ENCODE measurements around the gene CABP4. TPM values are rescaled to one million over a fixed set of nuclear protein-coding genes. Genes with fewer than 3 reads are reported as not detected.

The CABP4 gene
- total RNA-seq, 1 experiment from 2014 or later, result not detected

DNA sequence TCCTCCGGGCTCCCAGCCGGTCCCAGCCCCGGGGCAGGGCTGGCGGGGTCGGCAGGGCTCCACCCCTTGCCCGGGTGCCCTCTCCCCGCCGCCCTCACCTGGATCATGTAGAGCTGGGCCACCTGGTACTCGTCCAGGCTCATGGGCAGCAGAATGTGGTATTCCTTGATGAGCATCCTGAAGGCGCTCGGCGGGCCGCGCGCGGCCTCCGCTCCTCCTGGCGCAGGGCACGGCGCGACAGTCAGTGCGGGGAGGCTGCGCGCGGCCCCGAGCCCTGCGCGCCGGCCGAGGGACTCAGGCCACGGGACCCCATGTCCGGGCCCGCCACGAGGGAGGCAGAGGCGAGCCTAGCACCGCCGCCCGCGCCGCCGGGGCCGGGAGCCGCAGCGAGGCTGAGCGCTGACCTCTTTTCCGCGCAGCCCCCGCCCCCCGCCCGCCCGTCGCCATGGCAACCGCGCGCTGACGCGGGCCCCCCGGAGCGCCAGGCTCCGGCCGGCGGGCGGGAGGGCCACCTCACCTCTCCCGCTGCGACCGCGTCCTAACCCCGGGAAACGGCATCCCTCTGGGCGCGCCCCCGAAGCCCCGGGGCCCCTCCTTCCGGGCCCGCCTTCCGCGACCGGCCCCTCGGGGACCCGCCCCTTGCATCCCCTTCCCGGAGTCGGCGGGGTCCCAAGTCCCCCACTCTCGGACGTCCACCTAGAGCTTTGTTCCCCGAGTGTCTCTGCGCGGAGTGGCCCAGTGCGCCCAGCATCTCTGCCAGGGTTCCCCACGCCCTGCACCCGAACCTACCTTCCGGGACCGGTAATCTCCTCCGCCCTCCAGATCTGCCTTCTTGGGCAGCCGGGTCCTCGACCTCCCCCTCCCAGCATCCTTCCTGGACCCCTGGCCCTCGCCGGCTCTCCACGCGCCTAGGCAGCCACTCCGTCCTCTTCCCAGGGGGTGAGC, 49.1 kb downstream of the CABP4 start (continued):
- no peak for TF ChIP-seq GTF2I (CRISPR knock-in tag; conservative IDR thresholded peaks at IDR 0.05)
- TF ChIP-seq, protein P1, sequence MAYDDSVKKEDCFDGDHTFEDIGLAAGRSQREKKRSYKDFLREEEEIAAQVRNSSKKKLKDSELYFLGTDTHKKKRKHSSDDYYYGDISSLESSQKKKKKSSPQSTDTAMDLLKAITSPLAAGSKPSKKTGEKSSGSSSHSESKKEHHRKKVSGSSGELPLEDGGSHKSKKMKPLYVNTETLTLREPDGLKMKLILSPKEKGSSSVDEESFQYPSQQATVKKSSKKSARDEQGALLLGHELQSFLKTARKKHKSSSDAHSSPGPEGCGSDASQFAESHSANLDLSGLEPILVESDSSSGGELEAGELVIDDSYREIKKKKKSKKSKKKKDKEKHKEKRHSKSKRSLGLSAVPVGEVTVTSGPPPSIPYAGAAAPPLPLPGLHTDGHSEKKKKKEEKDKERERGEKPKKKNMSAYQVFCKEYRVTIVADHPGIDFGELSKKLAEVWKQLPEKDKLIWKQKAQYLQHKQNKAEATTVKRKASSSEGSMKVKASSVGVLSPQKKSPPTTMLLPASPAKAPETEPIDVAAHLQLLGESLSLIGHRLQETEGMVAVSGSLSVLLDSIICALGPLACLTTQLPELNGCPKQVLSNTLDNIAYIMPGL (CRISPR knock-in tag; IDR thresholded peaks at IDR 0.05), result no peak
- TF ChIP-seq ZNF423 (CRISPR knock-in tag; IDR thresholded peaks at IDR 0.05), result peak; percentile 63
- TF ChIP-seq ATF1 (CRISPR knock-in tag; IDR thresholded peaks at IDR 0.05), result no peak
- no peak for TF ChIP-seq ZNF232 (CRISPR knock-in tag; IDR thresholded peaks at IDR 0.05)

DNA sequence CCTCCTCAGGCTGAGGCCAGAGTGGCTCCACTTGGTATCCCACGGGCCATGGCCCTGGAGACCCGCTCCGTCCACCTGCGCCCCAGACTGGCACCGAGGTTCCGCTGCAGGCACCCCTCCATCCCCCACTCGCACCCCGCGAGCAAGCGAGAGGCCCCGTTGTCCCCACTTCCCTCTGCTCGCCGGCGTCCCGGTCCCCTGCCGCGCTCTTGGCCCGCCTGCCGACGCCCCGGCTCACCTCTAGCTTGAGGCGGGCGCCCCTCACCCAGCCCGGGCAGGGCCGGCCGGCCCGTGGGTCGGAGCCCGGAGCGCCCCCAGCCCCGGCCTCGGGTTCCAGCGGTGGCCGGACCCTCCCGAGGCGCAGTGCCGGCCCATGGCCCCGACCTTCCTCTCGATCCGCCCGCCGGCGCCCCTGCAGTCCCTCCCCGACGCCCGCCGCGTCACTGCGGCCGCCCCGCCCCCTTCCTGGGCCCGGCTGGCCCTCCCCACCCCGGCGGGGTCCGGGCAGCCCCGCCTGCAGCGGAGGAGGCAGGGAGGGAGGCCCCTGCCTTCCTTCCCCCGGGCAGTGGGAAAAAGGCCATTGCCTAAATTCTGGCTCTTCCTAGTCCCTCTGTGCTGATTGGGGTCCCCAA, 49.9 kb downstream of the CABP4 start, which contains the start of gene PITPNM1:
Gene PITPNM1, minus strand, starts transcription at position 414 of the 632 bp plus-strand sequence. CDS start 1,183 bp downstream, outside the sequence.
- POLR2A ChIA-PET, result no interaction called here
- peak; percentile 5 for ATAC-seq

More for the DNA sequence above, 49.9 kb downstream of the CABP4 start, which contains the start of gene PITPNM1:
- peak within 1 kb of the TSS; percentile 83 for H3K4me3 Mint-ChIP-seq
- peak within 1 kb of the TSS; percentile 91 for H3K27ac Mint-ChIP-seq
- H3K27me3 Mint-ChIP-seq (ENCODE audit: low read depth), result peaks cover 12% of the 10 kb centered on the region
- peak; percentile 78 for DNase-seq (ENCODE audit: low spot score)
- H3K9me3 Mint-ChIP-seq, result no peaks in the 10 kb centered on the region
- H3K4me1 Mint-ChIP-seq, result peaks cover 29% of the 10 kb centered on the region
- CTCF ChIA-PET, result interaction anchor here (0.6 to 1.2 kb wide), 5 partner anchors 37 to 130 kb away, joined by 3 to 9 read pairs (median 3); partner anchors contain the start of genes GSTP1, PPP1CA and RAD9A
- TF ChIP-seq, protein P2, sequence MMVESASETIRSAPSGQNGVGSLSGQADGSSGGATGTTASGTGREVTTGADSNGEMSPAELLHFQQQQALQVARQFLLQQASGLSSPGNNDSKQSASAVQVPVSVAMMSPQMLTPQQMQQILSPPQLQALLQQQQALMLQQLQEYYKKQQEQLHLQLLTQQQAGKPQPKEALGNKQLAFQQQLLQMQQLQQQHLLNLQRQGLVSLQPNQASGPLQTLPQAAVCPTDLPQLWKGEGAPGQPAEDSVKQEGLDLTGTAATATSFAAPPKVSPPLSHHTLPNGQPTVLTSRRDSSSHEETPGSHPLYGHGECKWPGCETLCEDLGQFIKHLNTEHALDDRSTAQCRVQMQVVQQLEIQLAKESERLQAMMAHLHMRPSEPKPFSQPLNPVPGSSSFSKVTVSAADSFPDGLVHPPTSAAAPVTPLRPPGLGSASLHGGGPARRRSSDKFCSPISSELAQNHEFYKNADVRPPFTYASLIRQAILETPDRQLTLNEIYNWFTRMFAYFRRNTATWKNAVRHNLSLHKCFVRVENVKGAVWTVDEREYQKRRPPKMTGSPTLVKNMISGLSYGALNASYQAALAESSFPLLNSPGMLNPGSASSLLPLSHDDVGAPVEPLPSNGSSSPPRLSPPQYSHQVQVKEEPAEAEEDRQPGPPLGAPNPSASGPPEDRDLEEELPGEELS (CRISPR knock-in tag; IDR thresholded peaks at IDR 0.05), result 0 out of 2 replicates have a peak, but pooled peaks have one; percentile 13
- TF ChIP-seq, protein P3, sequence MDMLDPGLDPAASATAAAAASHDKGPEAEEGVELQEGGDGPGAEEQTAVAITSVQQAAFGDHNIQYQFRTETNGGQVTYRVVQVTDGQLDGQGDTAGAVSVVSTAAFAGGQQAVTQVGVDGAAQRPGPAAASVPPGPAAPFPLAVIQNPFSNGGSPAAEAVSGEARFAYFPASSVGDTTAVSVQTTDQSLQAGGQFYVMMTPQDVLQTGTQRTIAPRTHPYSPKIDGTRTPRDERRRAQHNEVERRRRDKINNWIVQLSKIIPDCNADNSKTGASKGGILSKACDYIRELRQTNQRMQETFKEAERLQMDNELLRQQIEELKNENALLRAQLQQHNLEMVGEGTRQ (CRISPR knock-in tag; IDR thresholded peaks at IDR 0.05), result 0 out of 2 replicates have a peak, but pooled peaks have one; percentile 17
- TF ChIP-seq, protein P1 (CRISPR knock-in tag; IDR thresholded peaks at IDR 0.05), result peak; percentile 55; the same call in 1 of the 2 replicates
- peak; percentile 13; the same call in 1 of the 2 replicates for TF ChIP-seq ZNF423 (CRISPR knock-in tag; IDR thresholded peaks at IDR 0.05)
- TF ChIP-seq, protein P4, sequence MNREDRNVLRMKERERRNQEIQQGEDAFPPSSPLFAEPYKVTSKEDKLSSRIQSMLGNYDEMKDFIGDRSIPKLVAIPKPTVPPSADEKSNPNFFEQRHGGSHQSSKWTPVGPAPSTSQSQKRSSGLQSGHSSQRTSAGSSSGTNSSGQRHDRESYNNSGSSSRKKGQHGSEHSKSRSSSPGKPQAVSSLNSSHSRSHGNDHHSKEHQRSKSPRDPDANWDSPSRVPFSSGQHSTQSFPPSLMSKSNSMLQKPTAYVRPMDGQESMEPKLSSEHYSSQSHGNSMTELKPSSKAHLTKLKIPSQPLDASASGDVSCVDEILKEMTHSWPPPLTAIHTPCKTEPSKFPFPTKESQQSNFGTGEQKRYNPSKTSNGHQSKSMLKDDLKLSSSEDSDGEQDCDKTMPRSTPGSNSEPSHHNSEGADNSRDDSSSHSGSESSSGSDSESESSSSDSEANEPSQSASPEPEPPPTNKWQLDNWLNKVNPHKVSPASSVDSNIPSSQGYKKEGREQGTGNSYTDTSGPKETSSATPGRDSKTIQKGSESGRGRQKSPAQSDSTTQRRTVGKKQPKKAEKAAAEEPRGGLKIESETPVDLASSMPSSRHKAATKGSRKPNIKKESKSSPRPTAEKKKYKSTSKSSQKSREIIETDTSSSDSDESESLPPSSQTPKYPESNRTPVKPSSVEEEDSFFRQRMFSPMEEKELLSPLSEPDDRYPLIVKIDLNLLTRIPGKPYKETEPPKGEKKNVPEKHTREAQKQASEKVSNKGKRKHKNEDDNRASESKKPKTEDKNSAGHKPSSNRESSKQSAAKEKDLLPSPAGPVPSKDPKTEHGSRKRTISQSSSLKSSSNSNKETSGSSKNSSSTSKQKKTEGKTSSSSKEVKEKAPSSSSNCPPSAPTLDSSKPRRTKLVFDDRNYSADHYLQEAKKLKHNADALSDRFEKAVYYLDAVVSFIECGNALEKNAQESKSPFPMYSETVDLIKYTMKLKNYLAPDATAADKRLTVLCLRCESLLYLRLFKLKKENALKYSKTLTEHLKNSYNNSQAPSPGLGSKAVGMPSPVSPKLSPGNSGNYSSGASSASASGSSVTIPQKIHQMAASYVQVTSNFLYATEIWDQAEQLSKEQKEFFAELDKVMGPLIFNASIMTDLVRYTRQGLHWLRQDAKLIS (CRISPR knock-in tag; IDR thresholded peaks at IDR 0.05; ENCODE audit: borderline replicate concordance), result no peak
- TF ChIP-seq, protein P5, sequence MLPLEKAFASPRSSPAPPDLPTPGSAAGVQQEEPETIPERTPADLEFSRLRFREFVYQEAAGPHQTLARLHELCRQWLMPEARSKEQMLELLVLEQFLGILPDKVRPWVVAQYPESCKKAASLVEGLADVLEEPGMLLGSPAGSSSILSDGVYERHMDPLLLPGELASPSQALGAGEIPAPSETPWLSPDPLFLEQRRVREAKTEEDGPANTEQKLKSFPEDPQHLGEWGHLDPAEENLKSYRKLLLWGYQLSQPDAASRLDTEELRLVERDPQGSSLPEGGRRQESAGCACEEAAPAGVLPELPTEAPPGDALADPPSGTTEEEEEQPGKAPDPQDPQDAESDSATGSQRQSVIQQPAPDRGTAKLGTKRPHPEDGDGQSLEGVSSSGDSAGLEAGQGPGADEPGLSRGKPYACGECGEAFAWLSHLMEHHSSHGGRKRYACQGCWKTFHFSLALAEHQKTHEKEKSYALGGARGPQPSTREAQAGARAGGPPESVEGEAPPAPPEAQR (CRISPR knock-in tag; IDR thresholded peaks at IDR 0.05), result no peak
- TF ChIP-seq FOXP1 (CRISPR knock-in tag; IDR thresholded peaks at IDR 0.05; ENCODE audit: borderline replicate concordance), result peak; percentile 39; the same call in 1 of the 2 replicates
- TF ChIP-seq, protein P6, sequence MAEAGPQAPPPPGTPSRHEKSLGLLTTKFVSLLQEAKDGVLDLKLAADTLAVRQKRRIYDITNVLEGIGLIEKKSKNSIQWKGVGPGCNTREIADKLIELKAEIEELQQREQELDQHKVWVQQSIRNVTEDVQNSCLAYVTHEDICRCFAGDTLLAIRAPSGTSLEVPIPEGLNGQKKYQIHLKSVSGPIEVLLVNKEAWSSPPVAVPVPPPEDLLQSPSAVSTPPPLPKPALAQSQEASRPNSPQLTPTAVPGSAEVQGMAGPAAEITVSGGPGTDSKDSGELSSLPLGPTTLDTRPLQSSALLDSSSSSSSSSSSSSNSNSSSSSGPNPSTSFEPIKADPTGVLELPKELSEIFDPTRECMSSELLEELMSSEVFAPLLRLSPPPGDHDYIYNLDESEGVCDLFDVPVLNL (CRISPR knock-in tag; IDR thresholded peaks at IDR 0.05; ENCODE audit: borderline replicate concordance, low read depth), result 0 out of 2 replicates have a peak, but pooled peaks have one; percentile 40
- TF ChIP-seq SP1 (CRISPR knock-in tag; conservative IDR thresholded peaks at IDR 0.05), result 0 out of 2 replicates have a peak, but pooled peaks have one; percentile 31
- 0 out of 2 replicates have a peak, but pooled peaks have one; percentile 9 for TF ChIP-seq CREM (CRISPR knock-in tag; IDR thresholded peaks at IDR 0.05)
- peaks cover 2% of the 10 kb centered on the region; the same call in 1 of the 2 replicates for H3K36me3 Mint-ChIP-seq
